Measurements from ENCODE around the gene CCDC12.

CCDC12 gene

GRCh38 chr3:46976326-46977190, at the start of gene CCDC12:
CCDC12 (minus strand) TSS chr3:46976745; CDS start chr3:46976732, 13 bp downstream.
- peak; percentile 97 for DNase-seq (ENCODE audit: low spot score)

GRCh38 chr3:47024932-47025331, 48.4 kb upstream of the CCDC12 start:
- no peak for DNase-seq (ENCODE audit: low spot score)

GRCh38 chr3:47022641-47023071, 46.1 kb upstream of the CCDC12 start:
- DNase-seq (ENCODE audit: low spot score), result no peak

GRCh38 chr3:47020311-47020710, 43.8 kb upstream of the CCDC12 start:
- no peak for DNase-seq (ENCODE audit: low spot score)

GRCh38 chr3:47019201-47019600, 42.7 kb upstream of the CCDC12 start:
- no peak for DNase-seq (ENCODE audit: low spot score)

GRCh38 chr3:47018269-47018611, 41.7 kb upstream of the CCDC12 start:
- DNase-seq (ENCODE audit: low spot score), result no peak

- no peak for DNase-seq (ENCODE audit: low spot score)
These were observed 41.1 kb upstream of the CCDC12 start for GRCh38 chr3:47017504-47018268.

DNA sequence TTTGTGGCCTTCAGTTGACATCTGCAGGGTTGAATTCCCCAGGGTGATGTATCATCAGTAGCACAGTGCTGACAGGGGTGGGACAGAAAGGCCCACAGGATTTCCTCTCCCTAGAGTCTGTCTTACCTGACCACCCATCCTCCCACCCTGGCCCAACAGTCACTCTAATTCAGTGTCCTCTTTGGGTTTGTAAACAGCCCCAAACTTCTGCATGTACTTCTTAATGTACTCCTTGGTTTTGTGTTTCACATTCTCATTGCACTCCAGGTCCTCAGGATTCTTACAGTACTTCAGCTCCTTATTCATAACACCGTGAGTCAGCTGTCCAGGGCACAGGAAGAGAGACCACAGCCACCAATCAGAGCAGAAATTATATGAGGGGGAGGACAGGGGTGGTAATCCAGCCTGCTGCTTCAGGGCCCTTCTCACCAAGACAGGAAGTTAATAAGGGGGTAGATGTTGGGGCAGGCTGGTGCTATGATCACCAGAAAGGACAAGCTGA, 40.4 kb upstream of the CCDC12 start:
- DNase-seq (ENCODE audit: low spot score), result no peak

DNA sequence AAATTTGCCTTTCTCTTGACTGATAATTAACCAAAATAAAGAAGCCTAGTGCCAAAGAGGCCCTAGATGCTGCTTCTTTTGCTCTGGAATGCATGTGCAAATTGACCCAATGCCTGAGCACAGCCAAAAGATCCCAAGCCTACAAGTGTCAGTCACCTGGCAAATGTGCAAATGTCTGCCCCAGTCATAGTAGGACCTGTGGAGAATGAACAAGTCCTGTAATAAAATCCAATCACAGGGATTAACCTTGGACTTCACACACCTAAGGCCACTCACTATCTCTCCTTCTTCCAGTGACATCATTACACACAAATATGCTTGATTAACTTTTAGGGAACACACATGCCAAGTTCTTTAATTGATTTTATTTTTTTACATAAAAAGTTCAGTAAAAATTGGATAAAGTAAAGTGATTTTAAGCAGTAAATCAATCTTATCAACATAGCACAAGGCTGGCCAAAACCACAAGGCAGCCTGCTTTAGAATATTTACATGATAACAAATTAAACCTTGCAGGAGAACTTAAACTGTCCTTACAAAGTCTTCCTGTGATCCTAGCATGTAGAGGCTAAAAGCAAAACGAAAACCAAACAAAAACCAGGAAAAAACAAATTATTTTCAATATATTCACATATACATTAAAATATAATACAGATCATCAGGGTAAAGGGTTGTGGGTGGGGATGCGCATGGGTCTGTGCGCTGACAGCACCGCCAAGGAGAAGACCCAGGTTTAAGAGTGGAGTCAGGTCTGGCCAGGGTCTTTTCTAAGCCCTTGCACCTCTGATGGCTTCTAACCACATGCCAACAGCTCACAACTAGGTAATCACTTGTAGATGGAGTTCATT, 39.8 kb upstream of the CCDC12 start:
- no peak for DNase-seq (ENCODE audit: low spot score)

DNA sequence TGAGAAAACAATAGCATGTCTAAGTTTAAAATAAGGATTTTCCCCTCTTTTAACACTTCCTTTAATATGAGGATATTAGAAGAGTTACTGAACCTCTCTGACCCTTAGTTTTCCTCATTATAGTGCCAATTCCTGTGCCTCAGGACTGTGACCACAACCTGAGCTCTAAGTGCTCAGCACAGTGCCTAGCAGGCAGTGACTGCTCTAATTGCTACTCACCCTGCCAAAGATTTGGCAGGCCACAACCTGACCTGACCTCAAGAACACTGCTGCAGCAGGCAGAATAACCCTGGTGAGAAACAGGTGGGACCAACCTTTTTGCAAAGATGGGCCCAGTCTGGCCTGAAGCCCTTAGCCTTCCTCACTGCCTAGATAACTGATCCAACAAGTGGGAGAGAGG, 38.6 kb upstream of the CCDC12 start:
- DNase-seq (ENCODE audit: low spot score), result no peak

DNA sequence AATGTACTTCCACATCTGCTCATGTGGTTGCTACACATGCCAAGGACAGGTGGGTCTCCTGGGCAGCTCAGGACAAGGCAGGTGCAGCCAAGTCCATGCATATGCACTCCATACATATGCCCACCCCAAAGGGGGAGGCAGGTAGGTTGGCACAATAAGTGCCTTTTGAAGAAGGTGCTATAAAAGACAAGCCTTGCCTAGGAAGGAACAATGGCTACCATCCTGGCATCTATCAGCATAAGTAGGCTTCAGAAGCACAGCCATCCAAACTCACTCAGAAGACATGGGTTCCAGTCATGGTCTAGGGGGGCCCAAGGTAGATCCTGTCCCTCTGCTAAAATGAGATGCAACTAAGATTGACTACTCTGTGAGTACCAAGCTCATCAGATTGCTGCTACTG, 37.5 kb upstream of the CCDC12 start:
- no peak for DNase-seq (ENCODE audit: low spot score)

DNA sequence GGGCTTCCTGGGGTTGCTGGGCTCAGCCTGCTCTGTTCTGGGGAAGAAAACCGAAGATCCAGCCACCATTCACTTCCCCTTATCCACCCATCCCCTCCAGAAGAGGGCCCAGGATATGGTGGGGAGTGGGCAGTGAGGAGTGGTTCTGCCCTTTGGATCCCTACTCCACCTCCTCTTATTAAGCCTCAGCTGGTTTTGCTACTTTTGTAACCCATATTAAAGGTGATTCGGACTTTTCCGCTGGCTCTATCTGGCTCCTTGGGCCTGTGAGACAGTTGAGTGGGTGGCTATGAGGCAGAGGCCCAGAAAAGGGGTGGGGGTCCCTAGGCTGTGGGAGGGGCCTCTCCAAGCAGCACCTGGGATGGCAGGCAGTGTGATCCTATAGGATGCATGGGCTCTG, 36.7 kb upstream of the CCDC12 start:
- DNase-seq (ENCODE audit: low spot score), result no peak

- DNase-seq (ENCODE audit: low spot score), result no peak
These were observed 36.0 kb upstream of the CCDC12 start for GRCh38 chr3:47012342-47013230.

DNA sequence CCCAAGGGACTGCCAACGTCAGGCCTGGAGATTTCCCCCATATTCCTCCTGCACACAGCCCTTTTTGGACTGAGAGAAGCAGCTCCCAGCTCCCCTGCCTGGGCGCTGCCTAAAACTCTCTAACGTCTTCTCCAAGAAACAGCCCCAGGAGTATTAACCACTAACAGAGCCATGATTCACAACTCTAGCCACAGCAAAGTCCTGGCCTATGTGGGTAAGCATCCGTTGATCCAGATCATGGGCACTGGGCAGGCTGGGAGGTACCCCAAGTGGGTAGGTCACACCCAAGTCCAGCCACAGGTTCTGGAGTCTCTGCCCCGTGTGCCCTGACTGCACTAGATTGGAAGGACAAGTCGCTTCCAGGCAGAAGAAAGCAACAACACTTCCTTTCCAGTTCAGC, 34.8 kb upstream of the CCDC12 start:
- no peak for DNase-seq (ENCODE audit: low spot score)

DNA sequence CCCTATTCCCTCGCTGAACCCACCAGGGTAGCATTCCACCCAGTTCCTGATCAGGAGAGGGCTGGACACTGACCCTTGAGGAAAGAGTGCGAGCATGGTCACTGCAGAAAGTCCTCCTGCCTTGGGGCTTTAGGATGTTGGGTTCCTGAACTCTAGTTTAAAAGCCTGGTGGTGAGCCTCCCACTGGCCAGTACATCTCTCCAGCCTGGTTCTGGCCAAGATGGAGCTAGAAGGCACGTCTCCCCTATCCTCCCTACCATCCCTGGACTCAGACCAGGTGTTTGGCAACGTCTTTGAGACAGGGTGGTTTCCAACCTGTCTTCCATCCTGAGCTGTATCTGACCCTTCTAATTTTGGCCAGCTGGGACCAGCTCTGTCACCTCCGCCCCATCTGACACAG, 34.4 kb upstream of the CCDC12 start:
- no peak for DNase-seq (ENCODE audit: low spot score)

DNA sequence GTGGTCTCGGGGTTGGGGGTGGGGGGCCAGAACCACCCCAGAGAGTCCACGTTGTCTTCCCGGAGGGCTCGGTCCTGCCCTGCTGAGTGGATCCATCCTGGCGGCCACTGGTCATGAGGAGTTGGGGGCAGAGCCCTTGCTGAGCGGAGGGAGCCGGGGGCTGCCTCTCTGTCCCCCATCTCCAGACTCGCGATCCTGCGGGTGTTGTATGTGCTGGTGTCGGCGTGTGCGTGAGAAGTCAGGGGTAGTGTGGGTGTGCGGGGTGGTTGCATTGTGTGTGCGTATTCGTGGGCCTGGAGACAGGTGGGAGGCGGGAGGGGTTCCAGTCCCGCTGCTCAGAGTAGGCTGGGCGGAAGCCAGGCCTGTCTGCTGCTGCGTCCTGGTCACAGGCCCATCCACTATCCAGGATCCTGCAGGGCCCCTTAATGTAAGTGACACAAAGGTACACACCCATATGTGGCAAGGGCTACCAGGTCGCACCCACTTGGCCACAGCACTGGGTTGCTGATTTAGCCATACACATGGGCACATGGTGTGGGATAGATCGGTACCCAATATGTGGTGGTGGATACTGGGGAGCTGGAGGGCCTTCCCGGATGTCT, 33.7 kb upstream of the CCDC12 start:
- no peak for DNase-seq (ENCODE audit: low spot score)

- no peak for DNase-seq (ENCODE audit: low spot score)
These were observed 32.9 kb upstream of the CCDC12 start for GRCh38 chr3:47009225-47010110.

DNA sequence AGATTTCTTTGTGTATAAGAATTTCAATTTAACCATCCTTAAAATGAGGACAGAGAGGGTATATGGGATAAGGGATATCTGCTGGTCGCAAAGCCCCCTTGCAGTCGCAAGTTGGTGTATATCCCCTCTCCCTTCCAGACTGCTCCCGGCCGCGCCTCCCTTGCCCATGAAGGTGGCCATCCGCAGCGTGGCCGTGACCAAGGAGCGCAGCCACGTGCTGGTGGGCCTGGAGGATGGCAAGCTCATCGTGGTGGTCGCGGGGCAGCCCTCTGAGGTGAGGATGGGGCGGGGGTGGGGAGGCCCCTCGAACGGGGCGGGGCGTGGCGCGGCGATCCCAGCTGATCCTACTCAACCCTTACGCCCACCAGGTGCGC, 32.3 kb upstream of the CCDC12 start:
- no peak for DNase-seq (ENCODE audit: low spot score)

DNA sequence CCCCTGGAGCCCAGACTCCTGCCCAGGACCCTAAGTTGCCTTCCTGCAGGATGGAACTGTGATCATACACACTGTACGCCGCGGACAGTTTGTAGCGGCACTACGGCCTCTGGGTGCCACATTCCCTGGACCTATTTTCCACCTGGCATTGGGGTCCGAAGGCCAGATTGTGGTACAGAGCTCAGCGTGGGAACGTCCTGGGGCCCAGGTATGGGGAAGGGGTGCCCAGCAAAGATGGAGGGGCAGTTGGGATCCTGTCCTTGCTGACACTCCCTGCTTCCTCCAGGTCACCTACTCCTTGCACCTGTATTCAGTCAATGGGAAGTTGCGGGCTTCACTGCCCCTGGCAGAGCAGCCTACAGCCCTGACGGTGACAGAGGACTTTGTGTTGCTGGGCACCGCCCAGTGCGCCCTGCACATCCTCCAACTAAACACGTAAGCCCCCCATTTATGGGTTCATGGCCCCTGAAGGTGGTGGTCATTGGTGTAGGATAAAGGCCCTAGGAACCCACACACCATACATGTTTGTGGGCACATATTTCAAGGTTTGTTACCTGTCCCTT, 31.8 kb upstream of the CCDC12 start:
- no peak for DNase-seq (ENCODE audit: low spot score)
